ENCODE data around the gene DHX34.

- TF ChIP-seq EZH2 (IDR thresholded peaks at IDR 0.05; ENCODE audit: insufficient read depth, poor library complexity, severe bottlenecking): no peak
- TF ChIP-seq EZH2phosphoT487 (IDR thresholded peaks at IDR 0.05; ENCODE audit: insufficient read depth, low read depth): no peak
These were observed 41.7 kb downstream of the DHX34 start for GRCh38 chr19:47390533-47391488.
